Hepatocyte (in vitro differentiated cells): ENCODE results near the gene TOX2.

Source experiments
- CTCF ChIP-seq: fragments of 200-600 bp; sonication (generic); IDR thresholded peaks from 2 replicates; pipeline ENCODE4 v1.5.1; 2016; ENCODE audit warnings: antibody characterized with exemption, mild to moderate bottlenecking; ENCODE audit not compliant: poor library complexity
- EZH2 ChIP-seq: fragments of 200-600 bp; sonication (generic); IDR thresholded peaks from 2 replicates; pipeline ENCODE4 v1.6.1; 2016; ENCODE audit warnings: antibody characterized with exemption, mild to moderate bottlenecking, borderline replicate concordance

GRCh38 chr20:44010162-44010704, 95.6 kb downstream of the TOX2 start:
- TF ChIP-seq CTCF (no peak), EZH2 (no peak)
